Measurements from ENCODE around the gene ZC3H18.

ZC3H18 gene

GRCh38 chr16:88569985-88570690 is at the start of gene ZC3H18:
TSS of gene ZC3H18 (plus strand) at chr16:88570403. CDS start at chr16:88577124, 6,721 bp downstream.
- ATAC-seq, result peak; percentile 87
- no peak for TF ChIP-seq ISL1 (CRISPR knock-in tag; IDR thresholded peaks at IDR 0.05)
- no peak for TF ChIP-seq RARB (CRISPR knock-in tag; IDR thresholded peaks at IDR 0.05)
- TF ChIP-seq ZC3H10 (CRISPR knock-in tag; IDR thresholded peaks at IDR 0.05), result no peak
- no peak for TF ChIP-seq BACH2 (CRISPR knock-in tag; IDR thresholded peaks at IDR 0.05; ENCODE audit: borderline replicate concordance)

GRCh38 chr16:88521674-88522073 is 48.5 kb upstream of the ZC3H18 start:
- TF ChIP-seq ESRRG (CRISPR knock-in tag; IDR thresholded peaks at IDR 0.05) (no peak), SNAI2 (CRISPR knock-in tag; IDR thresholded peaks at IDR 0.05) (no peak), POU6F1 (CRISPR knock-in tag; IDR thresholded peaks at IDR 0.05; ENCODE audit: borderline replicate concordance, low read depth) (no peak), RARB (CRISPR knock-in tag; IDR thresholded peaks at IDR 0.05) (no peak), ZNF70 (CRISPR knock-in tag; IDR thresholded peaks at IDR 0.05) (no peak), CREB5 (CRISPR knock-in tag; IDR thresholded peaks at IDR 0.05; ENCODE audit: low read depth) (no peak), TCF4 (CRISPR knock-in tag; IDR thresholded peaks at IDR 0.05; ENCODE audit: borderline replicate concordance) (no peak), PPARA (CRISPR knock-in tag; IDR thresholded peaks at IDR 0.05; ENCODE audit: borderline replicate concordance) (no peak), ZFP30 (CRISPR knock-in tag; IDR thresholded peaks at IDR 0.05) (no peak)
- ATAC-seq, result no peak

GRCh38 chr16:88522276-88522949 is 47.8 kb upstream of the ZC3H18 start:
- TF ChIP-seq CREB5 (CRISPR knock-in tag; IDR thresholded peaks at IDR 0.05; ENCODE audit: low read depth) (no peak), ZNF70 (CRISPR knock-in tag; IDR thresholded peaks at IDR 0.05) (no peak), ISL1 (CRISPR knock-in tag; IDR thresholded peaks at IDR 0.05) (no peak), ZNF8 (CRISPR knock-in tag; IDR thresholded peaks at IDR 0.05) (no peak), BACH2 (CRISPR knock-in tag; IDR thresholded peaks at IDR 0.05; ENCODE audit: borderline replicate concordance) (no peak), PPARA (CRISPR knock-in tag; IDR thresholded peaks at IDR 0.05; ENCODE audit: borderline replicate concordance) (no peak), PATZ1 (CRISPR knock-in tag; IDR thresholded peaks at IDR 0.05; ENCODE audit: borderline replicate concordance) (no peak), TOX (CRISPR knock-in tag; IDR thresholded peaks at IDR 0.05; ENCODE audit: borderline replicate concordance) (no peak)
- no peak for ATAC-seq

- ATAC-seq, result no peak
- TF ChIP-seq ZFP3 (CRISPR knock-in tag; IDR thresholded peaks at IDR 0.05) (no peak), ZNF70 (CRISPR knock-in tag; IDR thresholded peaks at IDR 0.05) (no peak), GLIS3 (CRISPR knock-in tag; IDR thresholded peaks at IDR 0.05) (no peak), TSHZ2 (CRISPR knock-in tag; IDR thresholded peaks at IDR 0.05) (no peak), BACH2 (CRISPR knock-in tag; IDR thresholded peaks at IDR 0.05; ENCODE audit: borderline replicate concordance) (no peak), ARNTL (CRISPR knock-in tag; IDR thresholded peaks at IDR 0.05; ENCODE audit: borderline replicate concordance, low read depth) (no peak), SNAI2 (CRISPR knock-in tag; IDR thresholded peaks at IDR 0.05) (no peak), OSR1 (CRISPR knock-in tag; IDR thresholded peaks at IDR 0.05) (no peak), CSRNP3 (CRISPR knock-in tag; IDR thresholded peaks at IDR 0.05) (no peak)
Measured at GRCh38 chr16:88523309-88524161, 46.7 kb upstream of the ZC3H18 start.

All from SK-N-SH treated with all-trans-retinoic acid at 6 μM for 48 hours (cell line).